Stomach (tissue), 9 donors: ENCODE measurements around the gene HOXC11. TPM values are rescaled to one million over a fixed set of nuclear protein-coding genes. Genes with fewer than 3 reads are reported as not detected.

ENCODE experiments used
- DNase-seq, 2 donors: peaks; one replicate each; pipeline versions ENCODE4 v3.0.0 to v3.0.0-alpha.2; 2013 to 2019
- H3K27ac ChIP-seq, 5 donors: fragments of 200-600 bp in 4 of 5; sonication (generic) in 4 of 5; one replicate each; pipeline ENCODE4 v1.5.1; 2013 to 2019; ENCODE audit warnings: mild to moderate bottlenecking in 1 of 5, moderate library complexity in 1 of 5
- H3K27me3 ChIP-seq, 3 donors: fragments of 200-600 bp; sonication (generic); one replicate each; pipeline ENCODE4 v1.5.1; 2017 to 2019; ENCODE audit warnings: mixed run types in 1 of 3
- H3K36me3 ChIP-seq, 4 donors: fragments of 200-600 bp; sonication (generic); 1 replicate in 3 of 4; 2 replicates in 1 of 4; pipeline ENCODE4 v1.5.1; 2016 to 2019
- H3K4me1 ChIP-seq, 4 donors: fragments of 200-600 bp; sonication (generic); one replicate each; pipeline ENCODE4 v1.5.1; 2016 to 2019
- H3K4me3 ChIP-seq, 4 donors: fragments of 200-600 bp; sonication (generic) in 3 of 4; one replicate each; pipeline ENCODE4 v1.5.1; 2016 to 2019; ENCODE audit warnings: mild to moderate bottlenecking in 1 of 4
- H3K9me3 ChIP-seq, 4 donors: fragments of 200-600 bp; sonication (generic); one replicate each; pipeline ENCODE4 v1.5.1; 2016 to 2019
- EP300 ChIP-seq: sonication (generic); formaldehyde crosslinking; IDR thresholded peaks from one replicate; pipeline ENCODE4 v1.6.1; 2017; ENCODE audit warnings: antibody characterized with exemption
- POLR2A ChIP-seq, 4 donors: fragments of 450-650 bp; IDR thresholded peaks; one replicate each; pipeline ENCODE4 v1.6.1; 2016; ENCODE audit warnings: antibody characterized with exemption in 4 of 4, control low read depth in 2 of 4, mild to moderate bottlenecking in 1 of 4, moderate library complexity in 1 of 4
- POLR2AphosphoS5 ChIP-seq, 3 donors: sonication (generic); formaldehyde crosslinking; IDR thresholded peaks; one replicate each; pipeline ENCODE4 v1.6.1; 2016; ENCODE audit warnings: antibody characterized with exemption in 3 of 3
- WGBS, 5 donors: extraction: QIAGEN DNeasy Blood & Tissue Kit in 3 of 5; methylation state at CpG; one replicate each; pipeline versions ENCODE4 v1.1.5 to v1.1.7; 2013 to 2018; 5-methylcytosine and 5-hydroxymethylcytosine counted together
- intact Hi-C: fragments of 100-400 bp; cut with DNase I; formaldehyde crosslinking; loops from one replicate; pipeline ENCODE4 v1.15.1; 2023; ENCODE audit warnings: low total_unique reads
- polyA plus RNA-seq, 3 donors: library from polyadenylated mRNA; stranded (reverse); fragments of 200-250 nt; gene quantifications; one replicate each; pipeline ENCODE4 v1.2.3, GENCODE V29; 2013
- total RNA-seq, 5 donors: library from RNA; depleted of rRNA; stranded (reverse); fragments of >200 nt; gene quantifications; one replicate each; pipeline versions ENCODE4 v1.1.0 to v1.2.3, GENCODE V29; 2014 to 2016
- TF ChIP-seq, protein P1 (sequence below), 7 experiments: fragments of 450-650 bp in 4 of 7; fragments of 200-600 bp in 3 of 7; sonication (generic) in 3 of 7; IDR thresholded peaks; one replicate each; pipeline ENCODE4 v1.5.1; 2016 to 2019; ENCODE audit warnings: antibody characterized with exemption in 7 of 7, control low read depth in 2 of 7, mild to moderate bottlenecking in 1 of 7
- donor health status: healthy with polysubstance abuse.
- donor health status: Bipolar disorder and iron deficiency.
- donor health status: healthy.

The HOXC11 gene
- total and polyA plus RNA-seq, 8 donors: not detected

DNA sequence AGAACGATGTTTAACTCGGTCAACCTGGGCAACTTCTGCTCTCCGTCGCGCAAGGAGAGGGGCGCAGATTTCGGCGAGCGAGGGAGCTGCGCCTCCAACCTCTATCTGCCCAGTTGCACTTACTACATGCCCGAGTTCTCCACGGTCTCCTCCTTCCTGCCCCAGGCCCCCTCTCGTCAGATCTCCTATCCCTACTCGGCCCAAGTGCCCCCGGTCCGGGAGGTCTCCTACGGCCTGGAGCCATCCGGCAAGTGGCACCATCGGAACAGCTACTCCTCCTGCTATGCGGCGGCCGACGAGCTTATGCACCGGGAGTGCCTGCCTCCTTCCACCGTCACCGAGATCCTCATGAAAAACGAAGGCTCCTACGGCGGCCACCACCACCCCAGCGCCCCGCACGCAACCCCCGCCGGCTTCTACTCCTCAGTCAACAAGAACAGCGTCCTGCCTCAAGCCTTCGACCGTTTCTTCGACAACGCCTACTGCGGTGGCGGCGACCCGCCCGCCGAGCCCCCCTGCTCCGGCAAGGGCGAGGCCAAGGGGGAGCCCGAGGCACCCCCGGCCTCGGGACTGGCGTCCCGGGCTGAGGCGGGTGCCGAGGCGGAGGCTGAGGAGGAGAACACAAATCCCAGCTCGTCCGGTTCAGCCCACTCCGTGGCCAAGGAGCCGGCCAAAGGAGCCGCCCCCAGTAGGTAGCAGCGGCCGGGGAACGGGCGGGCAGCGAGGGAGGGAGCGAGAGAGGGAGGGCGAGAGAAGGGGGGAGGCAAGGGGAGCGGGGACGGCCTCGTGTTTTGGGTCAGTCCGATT is 513 bp downstream of the HOXC11 start:
- peak overlapping the region in 2 of 4 donors; percentile 35 to 43 for H3K4me3 ChIP-seq
- 5 to 13% (median 6%) methylated on average over 51 to 71 of the region's 71 CpGs for WGBS, 5 donors
- no peak for DNase-seq
- H3K27ac ChIP-seq: no peak overlapping the region
- intact Hi-C loops: no loop called here
- peaks cover 23 to 36% (median 30%) of the 10 kb centered on the region in 4 donors for H3K4me1 ChIP-seq
- H3K9me3 ChIP-seq: peaks cover 0 to 15% (median 0%) of the 10 kb centered on the region in 4 donors
- H3K36me3 ChIP-seq: no peaks in the 10 kb centered on the region
- peaks cover 47 to 100% (median 100%) of the 10 kb centered on the region in 3 donors for H3K27me3 ChIP-seq
- TF ChIP-seq POLR2A (IDR thresholded peaks at IDR 0.05) (no peak), EP300 (no peak), POLR2AphosphoS5 (IDR thresholded peaks at IDR 0.05) (no peak)
- TF ChIP-seq, protein P1, sequence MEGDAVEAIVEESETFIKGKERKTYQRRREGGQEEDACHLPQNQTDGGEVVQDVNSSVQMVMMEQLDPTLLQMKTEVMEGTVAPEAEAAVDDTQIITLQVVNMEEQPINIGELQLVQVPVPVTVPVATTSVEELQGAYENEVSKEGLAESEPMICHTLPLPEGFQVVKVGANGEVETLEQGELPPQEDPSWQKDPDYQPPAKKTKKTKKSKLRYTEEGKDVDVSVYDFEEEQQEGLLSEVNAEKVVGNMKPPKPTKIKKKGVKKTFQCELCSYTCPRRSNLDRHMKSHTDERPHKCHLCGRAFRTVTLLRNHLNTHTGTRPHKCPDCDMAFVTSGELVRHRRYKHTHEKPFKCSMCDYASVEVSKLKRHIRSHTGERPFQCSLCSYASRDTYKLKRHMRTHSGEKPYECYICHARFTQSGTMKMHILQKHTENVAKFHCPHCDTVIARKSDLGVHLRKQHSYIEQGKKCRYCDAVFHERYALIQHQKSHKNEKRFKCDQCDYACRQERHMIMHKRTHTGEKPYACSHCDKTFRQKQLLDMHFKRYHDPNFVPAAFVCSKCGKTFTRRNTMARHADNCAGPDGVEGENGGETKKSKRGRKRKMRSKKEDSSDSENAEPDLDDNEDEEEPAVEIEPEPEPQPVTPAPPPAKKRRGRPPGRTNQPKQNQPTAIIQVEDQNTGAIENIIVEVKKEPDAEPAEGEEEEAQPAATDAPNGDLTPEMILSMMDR (IDR thresholded peaks at IDR 0.05): no peak

DNA sequence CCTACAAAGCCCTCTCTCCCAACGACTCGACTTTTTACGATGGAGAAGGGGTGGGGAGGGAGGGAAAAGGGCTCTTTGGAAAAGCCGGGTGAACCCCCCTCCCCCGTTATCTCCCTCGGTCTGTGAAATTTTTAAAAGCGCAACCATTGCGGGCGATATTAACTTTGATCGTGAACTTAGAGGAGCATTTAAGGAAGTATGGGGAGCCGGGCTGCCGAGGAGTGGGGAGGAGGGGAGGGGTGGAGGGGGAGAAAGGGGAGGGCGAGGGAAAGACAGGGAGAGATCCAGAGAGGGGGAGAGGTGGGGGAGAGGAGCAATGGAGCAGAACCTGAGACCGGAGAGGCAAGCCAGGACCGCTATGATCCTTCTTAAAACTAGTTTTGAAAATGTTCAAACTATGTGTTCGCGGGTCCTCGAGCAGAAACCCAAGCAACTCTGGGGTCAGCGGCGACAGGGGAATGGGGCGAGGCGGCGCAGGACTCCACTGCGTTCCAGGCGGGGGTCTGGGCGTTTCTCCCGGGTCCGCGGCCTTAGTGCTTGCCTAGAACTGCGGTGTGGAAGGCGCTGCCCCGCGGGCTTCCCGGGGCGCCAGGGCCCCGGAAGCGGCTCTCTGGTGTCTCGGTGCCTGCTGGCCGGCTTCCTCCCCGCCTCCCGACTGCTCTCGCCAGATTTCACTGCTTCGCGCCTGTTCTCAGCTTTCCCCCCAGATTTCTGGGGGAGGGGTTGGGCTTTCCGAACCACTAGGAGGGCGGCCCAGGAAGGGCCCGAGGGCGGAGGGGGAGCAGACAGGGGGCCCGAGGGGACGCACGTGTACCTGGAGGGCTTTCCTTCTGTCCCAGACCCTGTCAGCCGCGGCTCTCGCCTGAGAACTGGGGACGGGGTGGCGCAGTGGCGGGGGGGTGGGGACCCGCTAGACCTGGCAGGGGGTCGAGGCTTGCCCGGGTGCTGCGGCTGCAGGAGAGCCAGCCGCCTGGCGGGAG is 1.4 kb downstream of the HOXC11 start, which contains the start of gene HOTAIR:
Gene HOTAIR, minus strand, starts transcription at position 871 of the 980 bp plus-strand sequence.
- H3K4me3 ChIP-seq: peak within 1 kb of the TSS; percentile 17 to 43 (median 26)
- DNase-seq: no peak
- TF ChIP-seq POLR2A (IDR thresholded peaks at IDR 0.05) (no peak), POLR2AphosphoS5 (IDR thresholded peaks at IDR 0.05) (no peak), EP300 (no peak)
- TF ChIP-seq, protein P1 (IDR thresholded peaks at IDR 0.05): no peak
- intact Hi-C loops: no loop called here
- no peaks in the 10 kb centered on the region for H3K36me3 ChIP-seq
- H3K27ac ChIP-seq: no peak within 1 kb of the TSS
- WGBS, 5 donors: 2 to 4% (median 3%) methylated on average over 33 to 63 of the region's 63 CpGs
- H3K27me3 ChIP-seq: peaks cover 43 to 100% (median 100%) of the 10 kb centered on the region in 3 donors
- peaks cover 0 to 15% (median 0%) of the 10 kb centered on the region in 4 donors for H3K9me3 ChIP-seq
- peaks cover 23 to 40% (median 30%) of the 10 kb centered on the region in 4 donors for H3K4me1 ChIP-seq

DNA sequence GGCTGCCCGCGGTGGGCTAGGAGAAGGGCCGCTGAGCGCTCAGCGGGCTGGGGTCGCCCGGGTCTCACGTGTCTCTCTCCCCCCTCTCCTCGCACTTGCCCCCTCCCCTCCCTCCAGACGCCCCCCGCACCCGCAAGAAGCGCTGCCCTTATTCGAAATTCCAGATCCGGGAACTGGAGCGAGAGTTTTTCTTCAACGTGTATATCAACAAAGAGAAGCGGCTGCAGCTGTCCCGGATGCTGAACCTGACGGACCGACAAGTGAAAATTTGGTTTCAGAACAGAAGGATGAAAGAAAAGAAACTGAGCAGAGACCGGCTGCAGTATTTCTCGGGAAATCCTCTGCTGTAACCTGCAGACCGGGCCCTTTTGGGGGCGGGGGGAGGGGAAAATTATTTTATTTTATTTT is 2.1 kb downstream of the HOXC11 start:
- TF ChIP-seq POLR2A (IDR thresholded peaks at IDR 0.05): no peak
- TF ChIP-seq, protein P1 (IDR thresholded peaks at IDR 0.05): no peak
- TF ChIP-seq EP300: no peak
- no peak for TF ChIP-seq POLR2AphosphoS5 (IDR thresholded peaks at IDR 0.05)
- Histone ChIP-seq H3K27ac (no peak overlapping the region), H3K4me1 (peaks cover 23 to 40% (median 30%) of the 10 kb centered on the region in 4 donors), H3K27me3 (peaks cover 36 to 100% (median 100%) of the 10 kb centered on the region in 3 donors), H3K36me3 (no peaks in the 10 kb centered on the region), H3K4me3 (peak overlapping the region in 2 of 4 donors; percentile 35 to 43), H3K9me3 (peaks cover 0 to 15% (median 0%) of the 10 kb centered on the region in 4 donors)
- intact Hi-C loops: no loop called here
- 2 to 9% (median 4%) methylated on average over 15 to 24 of the region's 25 CpGs for WGBS, 5 donors
- DNase-seq: no peak
